Cardiac fibroblast (primary cell): ENCODE data around the gene OR13J1.
A peak's percentile ranks its signal among the peaks of the same experiment; 100 is the strongest.
"Not testable (repeated sequence)": the region's sequence is repeated elsewhere in the genome, so short reads cannot be mapped to it uniquely, and the experiment has no call there.

Source experiments
- DNase-seq, 2 donors: peaks; one replicate each; pipeline versions ENCODE4 v3.0.0 to v3.0.0-alpha.2; 2010; ENCODE audit warnings: low read depth in 2 of 2
- H3K4me3 ChIP-seq, 2 donors: replicated peaks in 1 of 2; 1 replicate in 1 of 2; 2 replicates in 1 of 2; pipeline ENCODE4 v1.5.1; 2011; ENCODE audit warnings: low read depth in 2 of 2, low read length in 2 of 2, mild to moderate bottlenecking in 2 of 2, moderate library complexity in 1 of 2
- CTCF ChIP-seq: IDR thresholded peaks from one replicate; pipeline ENCODE4 v1.5.1; 2011; ENCODE audit warnings: low read depth, mild to moderate bottlenecking, low read length, inconsistent platforms

The OR13J1 gene

DNA sequence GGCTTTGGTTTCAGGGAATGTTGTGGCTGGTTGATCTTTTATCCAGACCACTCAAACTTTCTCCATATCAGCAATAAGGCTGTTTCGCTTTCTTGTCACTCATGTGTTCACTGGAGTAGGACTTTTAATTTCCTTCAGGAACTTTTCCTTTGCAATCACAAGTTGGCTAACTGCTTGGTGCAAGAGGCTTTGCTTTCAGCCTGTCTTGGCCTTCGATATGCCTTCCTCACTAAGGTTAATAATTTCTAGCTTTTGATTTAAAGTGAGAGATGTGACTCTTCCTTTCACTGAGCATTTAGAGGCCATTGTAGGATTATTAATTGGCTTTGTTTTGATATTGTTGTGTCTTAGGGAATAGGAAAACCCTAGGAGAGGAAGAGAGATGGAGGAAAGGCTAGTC lies 28.8 kb upstream of the OR13J1 start:
- DNase-seq = no peak
- no peak for TF ChIP-seq CTCF
- H3K4me3 ChIP-seq = no peak overlapping the region

GRCh38 chr9:35898337-35898736 lies 28.1 kb upstream of the OR13J1 start:
- no peak for TF ChIP-seq CTCF
- no peak overlapping the region for H3K4me3 ChIP-seq
- no peak for DNase-seq

GRCh38 chr9:35897376-35898099 lies 27.3 kb upstream of the OR13J1 start:
- H3K4me3 ChIP-seq, DNase-seq: not testable (repeated sequence)

GRCh38 chr9:35896570-35896969 lies 26.4 kb upstream of the OR13J1 start:
- DNase-seq = no peak
- no peak for TF ChIP-seq CTCF
- no peak overlapping the region for H3K4me3 ChIP-seq

DNA sequence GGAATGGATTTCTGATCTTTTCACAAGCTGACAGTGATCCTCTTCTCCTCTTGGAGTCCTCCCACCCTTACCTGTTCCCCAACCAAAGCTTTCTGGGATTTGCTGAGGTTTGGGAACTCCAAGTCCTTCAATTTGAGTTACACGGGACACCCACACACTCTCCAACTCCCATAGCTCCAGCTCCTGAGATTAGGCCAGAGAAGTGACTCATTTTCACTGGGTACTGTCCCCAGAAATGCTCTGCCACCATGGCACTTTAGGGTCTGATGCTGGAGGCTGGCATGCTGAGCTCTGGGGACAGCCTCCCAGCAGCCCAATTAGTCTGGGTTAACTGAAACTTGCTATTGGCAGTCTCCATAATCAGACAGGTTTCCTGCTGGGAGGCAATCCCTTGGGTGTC lies 21.9 kb upstream of the OR13J1 start:
- no peak for TF ChIP-seq CTCF
- H3K4me3 ChIP-seq = no peak overlapping the region
- no peak for DNase-seq

DNA sequence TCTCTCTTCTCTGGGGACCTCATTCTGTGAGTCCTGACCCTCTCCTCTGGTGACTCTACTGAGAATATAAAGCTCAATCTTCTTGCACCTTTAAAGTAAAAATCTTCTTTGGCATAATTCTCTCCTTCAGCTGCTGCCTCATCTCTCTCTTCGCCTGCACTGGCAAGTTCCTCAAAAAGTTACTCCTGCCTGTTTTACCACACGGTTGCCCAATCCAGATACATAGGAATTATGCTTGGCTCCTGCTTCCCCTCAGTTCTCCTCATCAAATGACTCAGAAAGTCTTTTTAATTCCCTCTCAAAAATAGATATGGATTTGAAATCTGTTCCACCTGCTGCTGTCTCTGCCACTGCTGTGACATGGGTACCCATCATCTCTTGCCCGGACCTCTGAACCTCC lies 21.4 kb upstream of the OR13J1 start:
- TF ChIP-seq CTCF = no peak
- peak in 1 of 2 donors; percentile 28 for DNase-seq
- no peak overlapping the region for H3K4me3 ChIP-seq

- not testable (repeated sequence) for DNase-seq, H3K4me3 ChIP-seq
Observed at GRCh38 chr9:35884908-35885307, 14.7 kb upstream of the OR13J1 start.

DNA sequence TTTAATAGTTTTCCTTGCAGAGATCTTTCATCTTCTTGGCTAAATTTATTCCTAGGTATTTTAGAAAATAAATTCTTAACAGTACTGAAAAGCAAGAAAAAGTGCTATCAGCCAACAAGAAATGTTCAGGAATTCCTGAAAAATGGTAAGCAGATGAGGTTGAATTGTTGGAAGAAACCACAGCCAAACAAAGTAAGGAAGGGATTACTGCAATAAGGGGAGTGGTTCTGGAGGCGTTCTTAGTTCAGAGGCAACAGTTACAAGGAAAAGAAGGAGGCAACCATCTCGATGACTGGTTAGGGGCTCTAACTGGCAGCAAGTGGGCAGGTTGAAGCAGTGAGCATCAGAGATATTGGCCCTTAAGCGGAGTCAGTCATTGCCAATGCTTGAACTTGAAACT lies 12.8 kb upstream of the OR13J1 start:
- no peak overlapping the region for H3K4me3 ChIP-seq
- TF ChIP-seq CTCF = no peak
- peak in 1 of 2 donors; percentile 34 for DNase-seq
